Measurements from ENCODE around the gene RFX2. TPM values are rescaled to one million over a fixed set of nuclear protein-coding genes. Genes with fewer than 3 reads are reported as not detected.

RFX2 gene
- total RNA-seq, 1 donor from 2014 or later, result 6.2 TPM

DNA sequence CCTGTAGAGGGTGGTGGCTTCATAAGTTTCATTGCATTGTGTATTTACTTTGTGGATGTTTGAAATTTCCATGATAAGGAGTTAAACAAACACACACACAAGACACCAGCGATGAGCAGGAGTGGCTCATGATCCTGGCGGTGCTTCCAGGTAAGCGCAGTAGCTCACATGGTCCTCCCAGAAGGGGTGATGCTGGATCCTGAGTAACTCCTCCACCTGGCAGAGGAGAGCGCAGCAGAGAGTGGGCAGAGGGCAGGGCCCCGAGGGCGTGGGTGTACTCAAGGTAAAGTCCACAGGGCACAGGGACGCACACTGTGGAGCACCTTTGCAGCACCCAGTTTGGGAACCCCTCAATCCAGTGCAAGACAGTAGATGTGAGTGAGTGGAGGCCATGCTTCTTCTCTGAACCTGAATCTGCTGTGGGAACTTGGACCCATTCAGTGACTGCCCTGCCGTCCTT lies 54.0 kb downstream of the RFX2 start:
- H4K20me1 ChIP-seq (ENCODE audit: low read depth), result no peaks in the 10 kb centered on the region
- peaks cover 38% of the 10 kb centered on the region for H3K9me3 Mint-ChIP-seq
- H3K27ac ChIP-seq, result no peak overlapping the region
- DNase-seq (ENCODE audit: low spot score), result no peak
- no peak overlapping the region for H3K4me3 Mint-ChIP-seq
- peaks cover 44% of the 10 kb centered on the region for H3K36me3 Mint-ChIP-seq
- no peaks in the 10 kb centered on the region for H3F3A ChIP-seq (ENCODE audit: low read depth)
- peak overlapping the region; percentile 34 for H3K27ac Mint-ChIP-seq
- H3K4me1 Mint-ChIP-seq, result peaks cover 34% of the 10 kb centered on the region
- H3K4me2 ChIP-seq, result no peak overlapping the region
- no peaks in the 10 kb centered on the region for H3K4me1 ChIP-seq
- no peaks in the 10 kb centered on the region for H3K36me3 ChIP-seq
- H3K9ac ChIP-seq, result no peak overlapping the region
- no peak overlapping the region for H2AFZ ChIP-seq (replicated peaks)
- H3K9me3 ChIP-seq (ENCODE audit: low read depth), result no peaks in the 10 kb centered on the region
- H3K27me3 ChIP-seq, result peaks cover 3% of the 10 kb centered on the region
- no peak overlapping the region for H3K4me3 ChIP-seq
- peaks cover 10% of the 10 kb centered on the region for H3K27me3 Mint-ChIP-seq (ENCODE audit: insufficient read depth, low read depth)
- no peaks in the 10 kb centered on the region for H3K79me2 ChIP-seq (ENCODE audit: low read depth)
- TF ChIP-seq CTCF (IDR thresholded peaks at IDR 0.05) (no peak), EZH2 (IDR thresholded peaks at IDR 0.05) (no peak), EZH2phosphoT487 (IDR thresholded peaks at IDR 0.05) (no peak)

DNA sequence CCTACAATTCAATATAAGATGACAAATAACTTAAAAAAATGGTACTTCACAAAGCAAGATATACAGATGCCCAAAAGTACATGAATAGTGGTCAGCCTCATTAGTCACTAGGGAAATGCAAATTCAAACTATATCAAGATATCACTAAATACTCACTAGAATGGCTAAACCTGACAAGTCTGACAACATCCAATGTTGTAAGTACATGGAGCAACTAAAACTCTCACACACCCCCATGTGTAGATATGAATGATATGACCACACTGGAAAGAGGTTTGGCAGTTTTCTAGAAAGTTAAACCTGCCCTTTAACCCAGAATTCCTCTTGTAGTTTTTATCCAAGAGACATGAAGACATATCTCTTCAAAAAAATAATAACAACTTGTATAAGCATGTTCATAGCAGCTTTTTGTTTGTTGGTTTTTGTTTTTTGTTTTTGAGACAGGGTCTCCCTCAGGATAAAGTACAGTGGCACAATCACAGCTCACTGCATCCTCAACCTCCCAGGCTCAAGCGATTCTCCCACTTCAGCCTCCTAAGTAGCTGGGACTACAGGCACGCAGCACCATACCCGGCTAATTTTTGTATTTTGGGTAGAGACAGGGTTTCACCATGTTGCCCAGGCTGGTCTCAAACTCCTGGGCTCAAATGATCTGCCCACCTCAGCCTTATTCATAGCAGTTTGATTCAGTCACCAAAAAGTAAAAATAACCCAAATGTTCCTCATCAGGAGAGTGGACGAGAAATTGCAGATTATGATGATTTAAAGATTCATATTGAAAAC lies 55.1 kb downstream of the RFX2 start:
- Histone ChIP-seq H3K9ac (no peak overlapping the region), H3K36me3 (no peaks in the 10 kb centered on the region), H3K9me3 (ENCODE audit: low read depth) (no peaks in the 10 kb centered on the region), H3K27ac (no peak overlapping the region), H4K20me1 (ENCODE audit: low read depth) (no peaks in the 10 kb centered on the region), H3K4me3 (no peak overlapping the region), H2AFZ (replicated peaks) (no peak overlapping the region), H3K79me2 (ENCODE audit: low read depth) (no peaks in the 10 kb centered on the region), H3K4me1 (no peaks in the 10 kb centered on the region), H3K27me3 (peaks cover 14% of the 10 kb centered on the region), H3F3A (ENCODE audit: low read depth) (no peaks in the 10 kb centered on the region), H3K4me2 (no peak overlapping the region)
- Mint-ChIP-seq H3K36me3 (peaks cover 37% of the 10 kb centered on the region), H3K4me1 (peaks cover 27% of the 10 kb centered on the region), H3K9me3 (peaks cover 33% of the 10 kb centered on the region), H3K27ac (no peak overlapping the region), H3K4me3 (no peak overlapping the region), H3K27me3 (ENCODE audit: insufficient read depth, low read depth) (peaks cover 5% of the 10 kb centered on the region)
- TF ChIP-seq CTCF (IDR thresholded peaks at IDR 0.05), result no peak
- TF ChIP-seq EZH2phosphoT487 (IDR thresholded peaks at IDR 0.05), result no peak
- TF ChIP-seq EZH2 (IDR thresholded peaks at IDR 0.05), result no peak
- no peak for DNase-seq (ENCODE audit: low spot score)

DNA sequence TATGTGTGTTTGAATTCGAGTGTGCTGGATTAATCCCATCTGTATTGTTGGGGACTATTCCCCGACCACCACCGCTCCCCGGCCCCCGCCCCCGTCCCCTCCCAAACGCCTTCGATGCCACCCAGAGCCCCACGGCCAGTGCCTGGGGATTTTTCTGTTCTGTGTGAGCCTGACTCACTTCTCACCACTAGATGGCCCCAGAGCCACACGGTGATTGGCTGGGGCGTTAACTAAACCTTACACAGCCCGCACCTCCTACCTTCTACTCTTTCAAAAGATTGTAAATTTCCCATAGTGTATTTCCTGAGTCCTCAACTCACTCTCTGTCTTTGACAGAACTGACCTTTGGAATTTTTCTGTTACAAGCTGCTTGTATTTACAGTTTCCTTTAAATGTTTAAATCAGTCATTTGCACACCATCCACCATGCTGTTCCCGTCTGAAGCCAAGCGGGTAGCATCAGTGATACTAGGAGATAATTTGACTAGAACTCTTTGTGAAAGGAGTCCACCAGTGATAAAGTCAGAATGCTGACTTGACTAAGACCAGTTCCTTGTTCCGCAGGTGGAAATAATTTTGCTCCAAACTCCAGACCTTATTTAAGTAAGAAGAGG lies 61.4 kb downstream of the RFX2 start:
- Mint-ChIP-seq H3K36me3 (peaks cover 18% of the 10 kb centered on the region), H3K4me3 (peak overlapping the region; percentile 42), H3K9me3 (peaks cover 18% of the 10 kb centered on the region), H3K27ac (no peak overlapping the region), H3K4me1 (peaks cover 11% of the 10 kb centered on the region), H3K27me3 (ENCODE audit: insufficient read depth, low read depth) (peaks cover 2% of the 10 kb centered on the region)
- Histone ChIP-seq H4K20me1 (ENCODE audit: low read depth) (no peaks in the 10 kb centered on the region), H3K27me3 (peaks cover 26% of the 10 kb centered on the region), H3K4me3 (no peak overlapping the region), H3K4me2 (no peak overlapping the region), H3K9ac (no peak overlapping the region), H3K79me2 (ENCODE audit: low read depth) (no peaks in the 10 kb centered on the region), H3K27ac (no peak overlapping the region), H3K36me3 (no peaks in the 10 kb centered on the region), H2AFZ (replicated peaks) (no peak overlapping the region), H3K9me3 (ENCODE audit: low read depth) (no peaks in the 10 kb centered on the region), H3F3A (ENCODE audit: low read depth) (no peaks in the 10 kb centered on the region), H3K4me1 (peaks cover 5% of the 10 kb centered on the region)
- DNase-seq (ENCODE audit: low spot score), result peak; percentile 89
- peak; percentile 85 for TF ChIP-seq CTCF (IDR thresholded peaks at IDR 0.05)
- TF ChIP-seq EZH2 (IDR thresholded peaks at IDR 0.05), result no peak
- TF ChIP-seq EZH2phosphoT487 (IDR thresholded peaks at IDR 0.05), result no peak
